ENCODE measurements around the gene RAD51C. TPM values are rescaled to one million over a fixed set of nuclear protein-coding genes. Genes with fewer than 3 reads are reported as not detected.
A peak's percentile ranks its signal among the peaks of the same experiment; 100 is the strongest.

RAD51C gene
- total RNA-seq, 1 donor from 2014 or later = 67.6 TPM

DNA sequence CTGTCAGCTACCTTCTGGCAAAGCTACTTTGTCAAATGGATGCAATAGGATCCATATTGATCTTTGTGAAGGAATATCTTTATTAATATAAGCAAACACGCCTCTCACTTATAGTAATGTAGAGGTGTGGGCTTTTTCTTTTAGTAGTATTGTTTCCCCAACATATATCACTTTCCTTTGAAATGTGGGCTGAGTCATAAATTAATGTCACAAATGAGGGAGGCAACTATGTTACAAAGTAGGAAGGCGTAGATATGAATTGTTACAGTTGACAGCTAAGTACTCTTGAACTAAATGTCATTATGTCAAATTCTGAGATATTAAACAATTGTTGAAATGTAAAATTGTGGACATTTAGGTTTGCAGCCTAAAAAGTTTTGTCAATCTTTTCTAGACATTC lies 60.6 kb downstream of the RAD51C start:
- H3K79me2 ChIP-seq (ENCODE audit: low read depth) = peaks cover 15% of the 10 kb centered on the region
- Mint-ChIP-seq H3K27me3 (ENCODE audit: insufficient read depth, low read depth) (peaks cover 2% of the 10 kb centered on the region), H3K27ac (no peak overlapping the region), H3K4me3 (no peak overlapping the region), H3K36me3 (no peaks in the 10 kb centered on the region), H3K9me3 (no peaks in the 10 kb centered on the region), H3K4me1 (peaks cover 14% of the 10 kb centered on the region)
- peaks cover 30% of the 10 kb centered on the region for H3F3A ChIP-seq (ENCODE audit: low read depth)
- H3K9me3 ChIP-seq (ENCODE audit: low read depth) = no peaks in the 10 kb centered on the region
- H3K4me3 ChIP-seq = no peak overlapping the region
- H3K9ac ChIP-seq = no peak overlapping the region
- H4K20me1 ChIP-seq (ENCODE audit: low read depth) = peaks cover 12% of the 10 kb centered on the region
- no peak for DNase-seq (ENCODE audit: low spot score)
- peaks cover 11% of the 10 kb centered on the region for H3K4me1 ChIP-seq
- no peak overlapping the region for H3K4me2 ChIP-seq
- peaks cover 24% of the 10 kb centered on the region for H3K27me3 ChIP-seq
- no peak overlapping the region for H2AFZ ChIP-seq (replicated peaks)
- no peaks in the 10 kb centered on the region for H3K36me3 ChIP-seq
- TF ChIP-seq EZH2 (IDR thresholded peaks at IDR 0.05) (no peak), EZH2phosphoT487 (IDR thresholded peaks at IDR 0.05) (no peak)
- TF ChIP-seq, protein P1, sequence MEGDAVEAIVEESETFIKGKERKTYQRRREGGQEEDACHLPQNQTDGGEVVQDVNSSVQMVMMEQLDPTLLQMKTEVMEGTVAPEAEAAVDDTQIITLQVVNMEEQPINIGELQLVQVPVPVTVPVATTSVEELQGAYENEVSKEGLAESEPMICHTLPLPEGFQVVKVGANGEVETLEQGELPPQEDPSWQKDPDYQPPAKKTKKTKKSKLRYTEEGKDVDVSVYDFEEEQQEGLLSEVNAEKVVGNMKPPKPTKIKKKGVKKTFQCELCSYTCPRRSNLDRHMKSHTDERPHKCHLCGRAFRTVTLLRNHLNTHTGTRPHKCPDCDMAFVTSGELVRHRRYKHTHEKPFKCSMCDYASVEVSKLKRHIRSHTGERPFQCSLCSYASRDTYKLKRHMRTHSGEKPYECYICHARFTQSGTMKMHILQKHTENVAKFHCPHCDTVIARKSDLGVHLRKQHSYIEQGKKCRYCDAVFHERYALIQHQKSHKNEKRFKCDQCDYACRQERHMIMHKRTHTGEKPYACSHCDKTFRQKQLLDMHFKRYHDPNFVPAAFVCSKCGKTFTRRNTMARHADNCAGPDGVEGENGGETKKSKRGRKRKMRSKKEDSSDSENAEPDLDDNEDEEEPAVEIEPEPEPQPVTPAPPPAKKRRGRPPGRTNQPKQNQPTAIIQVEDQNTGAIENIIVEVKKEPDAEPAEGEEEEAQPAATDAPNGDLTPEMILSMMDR (IDR thresholded peaks at IDR 0.05) = no peak
- no peak overlapping the region for H3K27ac ChIP-seq

DNA sequence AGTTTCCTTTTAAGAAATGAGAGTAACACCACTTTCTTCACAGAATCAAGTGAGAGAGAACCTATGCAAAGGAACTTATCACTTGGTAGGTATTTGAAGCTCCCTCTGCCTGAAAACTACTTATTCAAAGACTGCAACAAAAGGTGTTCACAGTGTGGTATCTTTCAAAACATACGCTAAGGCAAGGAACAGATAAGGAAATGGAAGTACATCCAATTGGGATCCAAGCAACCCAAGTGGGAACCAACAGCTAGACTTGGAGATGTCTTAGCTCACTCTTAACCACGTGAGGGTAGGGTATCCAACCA lies 62.8 kb downstream of the RAD51C start:
- DNase-seq (ENCODE audit: low spot score) = no peak
- Histone ChIP-seq H3K36me3 (no peaks in the 10 kb centered on the region), H3K9me3 (ENCODE audit: low read depth) (no peaks in the 10 kb centered on the region), H3K4me1 (peaks cover 11% of the 10 kb centered on the region), H3K27me3 (peaks cover 27% of the 10 kb centered on the region), H3K27ac (no peak overlapping the region), H4K20me1 (ENCODE audit: low read depth) (peaks cover 20% of the 10 kb centered on the region), H3K79me2 (ENCODE audit: low read depth) (peaks cover 28% of the 10 kb centered on the region), H3K4me2 (peak overlapping the region; percentile 8), H3K4me3 (peak overlapping the region; percentile 98), H3K9ac (no peak overlapping the region), H2AFZ (replicated peaks) (no peak overlapping the region), H3F3A (ENCODE audit: low read depth) (peaks cover 30% of the 10 kb centered on the region)
- Mint-ChIP-seq H3K4me3 (peak overlapping the region; percentile 89), H3K9me3 (no peaks in the 10 kb centered on the region), H3K36me3 (peaks cover 2% of the 10 kb centered on the region), H3K4me1 (peaks cover 23% of the 10 kb centered on the region), H3K27ac (peak overlapping the region; percentile 15), H3K27me3 (ENCODE audit: insufficient read depth, low read depth) (peaks cover 2% of the 10 kb centered on the region)
- TF ChIP-seq EZH2 (IDR thresholded peaks at IDR 0.05) (no peak), EZH2phosphoT487 (IDR thresholded peaks at IDR 0.05) (no peak)
- TF ChIP-seq, protein P1 (IDR thresholded peaks at IDR 0.05) = no peak

DNA sequence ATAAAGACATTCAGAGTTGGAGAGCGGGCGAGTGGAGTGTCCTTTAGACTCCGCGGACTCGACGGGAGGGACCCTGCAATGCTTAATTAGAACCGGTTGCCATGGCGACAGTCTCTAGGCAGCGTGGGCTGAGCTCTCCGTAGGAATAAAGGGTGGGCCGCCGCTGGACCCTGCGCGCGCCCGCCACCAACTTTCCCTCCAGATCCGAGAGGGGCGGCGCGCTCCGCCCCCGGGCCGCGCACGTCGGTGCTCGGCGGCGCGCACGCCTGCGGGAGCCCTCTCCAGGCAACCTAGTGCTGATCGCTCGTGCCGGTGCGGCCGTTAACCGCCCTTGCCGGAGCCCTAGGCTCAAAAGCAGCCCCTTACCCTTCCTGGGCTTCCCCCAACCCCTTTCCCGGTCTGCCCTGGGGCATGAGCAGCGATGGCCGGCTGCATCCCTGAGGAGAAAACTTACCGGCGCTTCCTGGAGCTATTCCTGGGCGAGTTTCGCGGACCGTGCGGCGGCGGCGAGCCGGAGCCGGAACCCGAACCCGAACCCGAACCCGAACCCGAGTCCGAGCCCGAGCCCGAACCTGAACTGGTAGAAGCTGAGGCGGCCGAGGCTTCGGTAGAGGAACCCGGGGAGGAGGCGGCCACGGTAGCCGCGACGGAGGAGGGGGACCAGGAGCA lies 63.3 kb downstream of the RAD51C start, which contains the start of gene PPM1E:
Gene PPM1E (plus strand): TSS at position 278 of the 669 bp plus-strand sequence.
- Histone ChIP-seq H2AFZ (replicated peaks) (peak within 1 kb of the TSS; percentile 78), H3K27ac (no peak within 1 kb of the TSS), H3K4me3 (peak within 1 kb of the TSS; percentile 98), H3K9me3 (ENCODE audit: low read depth) (no peaks in the 10 kb centered on the region), H3K4me2 (peak within 1 kb of the TSS; percentile 99), H3K79me2 (ENCODE audit: low read depth) (peaks cover 28% of the 10 kb centered on the region), H3K27me3 (peaks cover 27% of the 10 kb centered on the region), H3K36me3 (no peaks in the 10 kb centered on the region), H3F3A (ENCODE audit: low read depth) (peaks cover 30% of the 10 kb centered on the region), H4K20me1 (ENCODE audit: low read depth) (peaks cover 21% of the 10 kb centered on the region), H3K4me1 (peaks cover 11% of the 10 kb centered on the region), H3K9ac (peak within 1 kb of the TSS; percentile 43)
- Mint-ChIP-seq H3K36me3 (peaks cover 6% of the 10 kb centered on the region), H3K4me3 (peak within 1 kb of the TSS; percentile 100), H3K27me3 (ENCODE audit: insufficient read depth, low read depth) (peaks cover 2% of the 10 kb centered on the region), H3K9me3 (no peaks in the 10 kb centered on the region), H3K4me1 (peaks cover 23% of the 10 kb centered on the region), H3K27ac (peak within 1 kb of the TSS; percentile 98)
- peak; percentile 99 for DNase-seq (ENCODE audit: low spot score)
- TF ChIP-seq EZH2 (IDR thresholded peaks at IDR 0.05) = no peak

Measured in neural progenitor cell (in vitro differentiated cells).